ENCODE measurements around the gene GKN2.

DNA sequence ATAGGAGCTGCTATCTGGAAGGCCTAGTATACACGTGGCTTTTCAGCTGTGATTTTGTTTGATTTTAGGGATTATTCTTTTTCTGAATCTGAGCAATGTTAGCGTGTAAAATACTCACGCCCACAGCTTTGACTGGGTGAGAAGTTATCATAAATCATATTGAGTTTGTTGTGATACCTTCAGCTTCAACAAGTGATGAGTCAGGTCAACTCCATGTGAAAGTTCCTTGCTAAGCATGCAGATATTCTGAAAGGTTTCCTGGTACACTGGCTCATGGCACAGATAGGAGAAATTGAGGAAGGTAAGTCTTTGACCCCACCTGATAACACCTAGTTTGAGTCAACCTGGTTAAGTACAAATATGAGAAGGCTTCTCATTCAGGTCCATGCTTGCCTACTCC is 21.6 kb upstream of the GKN2 start, which contains the start of gene GKN1:
- TF ChIP-seq CTCF (conservative IDR thresholded peaks at IDR 0.05; ENCODE audit: low read length) (no peak), EZH2phosphoT487 (IDR thresholded peaks at IDR 0.05; ENCODE audit: borderline replicate concordance, low read depth, low read length) (no peak)
